ENCODE data around the gene TSPAN10. TPM values are rescaled to one million over a fixed set of nuclear protein-coding genes. Genes with fewer than 3 reads are reported as not detected.
A peak's percentile ranks its signal among the peaks of the same experiment; 100 is the strongest.

The TSPAN10 gene
- total and polyA plus RNA-seq, 9 of the 15 experiments (the other 6 are each of a cell fraction or from before 2014, with no cell fraction given) = 0.05 to 0.31 (median 0.13) TPM; not detected in 1

- TF ChIP-seq ZNF592 (IDR thresholded peaks at IDR 0.05) (no peak), TRIM28 (IDR thresholded peaks at IDR 0.05) (no peak), ZBTB9 (CRISPR knock-in tag; IDR thresholded peaks at IDR 0.05) (0 out of 2 replicates have a peak, but pooled peaks have one; percentile 35), ERF (CRISPR knock-in tag; IDR thresholded peaks at IDR 0.05) (0 out of 2 replicates have a peak, but pooled peaks have one; percentile 37), SPI1 (IDR thresholded peaks at IDR 0.05; ENCODE audit: borderline replicate concordance, low read depth, low read length) (peak; percentile 86), SRF (CRISPR knock-in tag; IDR thresholded peaks at IDR 0.05) (peak in 1 of 2 experiments; percentile 54; a peak in 1 of 4 replicates), SETDB1 (IDR thresholded peaks at IDR 0.05; ENCODE audit: low read length) (no peak), SAP30 (IDR thresholded peaks at IDR 0.05; ENCODE audit: borderline replicate concordance, insufficient read depth, low read depth, low read length, poor library complexity, severe bottlenecking) (peak; percentile 85), ZNF280A (IDR thresholded peaks at IDR 0.05; ENCODE audit: low read depth, partially characterized antibody) (no peak), ZNF280B (CRISPR knock-in tag; IDR thresholded peaks at IDR 0.05) (no peak), ZNF121 (CRISPR knock-in tag; conservative IDR thresholded peaks at IDR 0.05) (no peak), THAP7 (CRISPR knock-in tag; IDR thresholded peaks at IDR 0.05) (no peak), ZNF830 (CRISPR knock-in tag; IDR thresholded peaks at IDR 0.05) (no peak), HDGF (IDR thresholded peaks at IDR 0.05) (no peak), ZBTB1 (CRISPR knock-in tag; IDR thresholded peaks at IDR 0.05; ENCODE audit: borderline replicate concordance, low read depth) (no peak; the same call in 1 of the 2 replicates), BHLHE40 (IDR thresholded peaks at IDR 0.05; ENCODE audit: low read length) (no peak), POLR3A (IDR thresholded peaks at IDR 0.05; ENCODE audit: borderline replicate concordance, extremely low read depth, insufficient read depth, insufficient read length) (no peak)
Observed at GRCh38 chr17:81683584-81684441, 46.8 kb downstream of the TSPAN10 start, which contains the start of the genes ARL16 and HGS (continued).
